GM21528 (cell line): Measurements from ENCODE around the gene HOXA3.

Source experiments
- ATAC-seq: cut with Tn5 transposase; IDR thresholded peaks from one replicate; pipeline ENCODE4 v1.9.1; 2021; ENCODE audit warnings: mild to moderate bottlenecking, moderate library complexity; ENCODE audit not compliant: unreplicated experiment, low FRiP score

Gene HOXA3

DNA sequence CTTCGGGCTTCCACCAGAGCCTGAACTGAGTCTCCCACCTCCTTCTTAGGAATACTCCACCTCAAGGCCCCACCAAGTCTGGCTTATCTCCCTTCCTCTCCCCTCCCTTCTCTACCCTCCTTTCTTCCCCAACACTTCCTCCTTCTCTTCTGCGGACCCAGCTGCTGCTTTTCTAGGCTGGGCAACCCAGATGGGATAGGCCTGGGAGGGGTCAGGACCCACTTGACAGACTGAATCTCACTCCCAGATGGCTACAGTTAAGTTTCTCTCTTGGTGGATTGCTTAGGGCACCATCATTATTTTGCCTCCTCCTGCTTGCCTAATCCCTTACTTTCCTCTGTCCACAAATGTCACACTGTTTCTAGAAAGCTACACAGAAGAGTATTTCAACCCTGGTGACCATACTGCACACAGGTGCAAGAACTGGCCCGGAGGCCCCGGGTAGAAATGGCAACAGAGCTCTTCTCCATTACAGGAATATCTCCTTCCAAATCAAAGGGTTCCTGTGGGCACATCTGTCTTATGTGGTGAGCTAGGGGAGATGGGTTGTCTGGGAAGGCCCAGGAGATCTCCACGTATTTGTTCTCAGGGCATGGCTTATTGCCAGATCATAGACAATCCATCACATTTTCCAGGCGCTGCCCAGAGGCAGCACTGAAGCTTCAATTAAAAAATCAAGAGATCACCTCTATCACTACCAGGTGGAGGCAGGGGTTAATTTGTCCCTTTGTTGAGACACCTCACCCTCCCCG, 37.8 kb upstream of the HOXA3 start:
- no peak for ATAC-seq

DNA sequence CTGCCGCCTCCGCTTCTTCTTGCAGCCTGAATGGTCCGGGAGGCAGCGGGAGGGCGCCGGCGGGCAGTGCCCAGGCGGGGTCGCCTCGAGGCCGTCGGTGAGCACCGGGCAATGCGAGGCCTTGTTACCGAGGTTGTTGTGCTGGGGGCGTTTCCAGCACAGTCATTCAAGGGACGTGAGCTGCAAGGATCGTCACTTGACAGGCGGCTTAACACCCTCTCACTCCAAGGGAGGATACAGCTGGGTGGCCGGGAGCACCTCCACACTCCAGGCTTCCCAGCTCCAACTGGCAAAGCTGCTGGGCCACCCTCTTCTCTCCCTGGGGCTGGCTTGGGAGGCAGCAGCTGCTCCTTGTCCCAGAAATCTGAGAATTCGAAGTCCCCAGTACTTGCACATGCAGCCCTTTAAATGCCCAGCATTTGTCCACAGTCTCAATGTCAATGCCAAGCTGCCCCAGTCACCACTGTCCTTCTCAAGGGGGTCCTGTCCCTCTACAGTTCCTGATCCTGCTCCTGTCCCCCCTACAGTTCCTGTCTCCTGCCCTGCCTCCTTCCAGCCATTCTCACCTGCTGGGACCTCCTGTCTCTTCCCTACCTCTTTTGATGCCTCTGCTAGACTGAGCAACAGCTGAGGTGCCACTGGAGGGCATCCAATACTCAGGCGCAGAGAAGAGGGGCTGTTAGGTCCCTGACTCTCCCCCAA, 37.1 kb upstream of the HOXA3 start:
- ATAC-seq: no peak

DNA sequence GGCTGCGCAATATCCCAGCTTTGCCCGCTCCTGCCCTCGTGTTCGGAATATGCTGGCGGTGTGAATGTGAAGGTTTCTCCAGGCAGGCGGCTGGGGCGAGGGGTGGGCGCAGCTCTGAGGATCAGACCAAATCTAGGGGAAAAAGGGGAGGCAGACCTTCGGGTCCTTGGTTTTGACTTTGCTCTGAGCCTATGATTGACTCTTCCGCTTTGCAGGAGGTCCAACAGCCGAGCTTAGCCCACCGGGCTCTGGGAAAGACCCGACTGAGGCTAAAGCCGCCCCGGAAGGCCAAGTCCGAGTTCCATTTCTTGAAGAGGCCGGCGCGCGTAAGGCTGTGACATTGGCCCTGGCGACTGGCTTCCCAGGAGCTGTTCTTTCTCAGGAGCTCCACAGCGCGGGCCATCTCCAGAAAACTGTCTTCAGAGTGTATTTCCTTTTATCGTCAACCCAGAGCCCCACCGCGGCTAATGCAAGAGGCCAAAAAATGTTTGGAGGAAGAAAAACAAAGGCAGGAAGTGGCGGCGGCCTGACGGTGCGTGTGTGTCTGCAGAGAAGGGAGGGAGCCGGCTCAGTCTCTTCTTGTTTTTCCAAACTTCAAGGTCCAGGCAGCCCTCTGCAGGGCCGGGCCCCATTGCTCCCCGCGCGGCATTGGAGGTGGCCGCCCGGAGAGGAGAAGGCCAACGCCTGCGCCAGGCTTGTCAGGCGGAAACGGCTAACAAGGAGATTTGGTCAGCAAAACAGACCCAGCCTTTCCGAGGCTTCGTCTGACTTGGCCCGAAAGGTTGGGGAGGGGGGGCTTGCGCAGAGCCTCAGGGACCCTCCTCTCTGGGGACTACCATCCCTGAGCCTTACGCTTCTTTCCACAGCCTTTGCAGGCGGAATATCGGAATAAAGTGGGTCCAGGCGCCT, 36.3 kb upstream of the HOXA3 start:
- no peak for ATAC-seq

DNA sequence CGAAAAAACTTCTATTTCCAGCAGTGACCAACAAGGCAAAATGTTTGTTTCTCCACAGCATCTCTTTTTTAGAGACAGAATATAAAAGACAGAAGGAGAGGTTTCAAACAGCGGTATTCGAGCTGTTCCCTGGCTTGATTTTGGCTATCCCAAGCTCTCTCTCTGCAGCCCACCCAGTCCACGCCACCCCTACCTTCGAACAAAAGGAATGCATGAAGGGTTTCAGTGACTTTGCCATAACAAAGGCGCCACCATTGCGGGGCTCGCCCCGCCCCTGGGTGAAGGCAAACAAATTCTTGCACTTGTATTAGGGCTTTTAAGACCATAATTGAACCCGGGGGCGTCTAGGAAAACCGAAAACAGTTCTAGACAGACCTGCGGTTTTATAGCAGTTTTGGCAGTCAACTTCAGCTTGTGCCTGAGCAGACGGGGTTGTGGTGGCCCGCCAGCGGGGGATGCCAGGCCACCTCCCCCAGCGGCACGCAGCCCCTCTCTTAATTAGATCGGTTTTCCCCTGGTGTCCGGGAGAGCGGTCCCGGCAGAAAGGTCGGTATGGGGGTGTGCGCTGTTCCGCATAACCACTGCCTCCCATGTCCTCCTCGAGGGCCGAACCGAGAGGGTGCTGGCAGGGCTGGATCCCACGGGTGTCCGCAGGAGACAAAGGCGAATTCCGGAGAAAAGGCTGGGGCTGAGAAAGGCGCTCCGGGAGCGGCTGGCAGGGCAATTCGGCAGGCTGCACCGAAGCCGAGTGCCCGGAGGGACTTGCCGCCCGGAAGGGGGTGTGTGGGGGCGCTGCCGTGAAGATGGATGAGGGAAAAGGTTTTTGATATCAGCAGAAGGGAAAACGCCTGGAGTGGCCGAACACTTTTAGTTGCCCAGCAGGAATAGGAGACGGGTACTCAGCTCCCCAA, 35.3 kb upstream of the HOXA3 start:
- ATAC-seq: no peak

DNA sequence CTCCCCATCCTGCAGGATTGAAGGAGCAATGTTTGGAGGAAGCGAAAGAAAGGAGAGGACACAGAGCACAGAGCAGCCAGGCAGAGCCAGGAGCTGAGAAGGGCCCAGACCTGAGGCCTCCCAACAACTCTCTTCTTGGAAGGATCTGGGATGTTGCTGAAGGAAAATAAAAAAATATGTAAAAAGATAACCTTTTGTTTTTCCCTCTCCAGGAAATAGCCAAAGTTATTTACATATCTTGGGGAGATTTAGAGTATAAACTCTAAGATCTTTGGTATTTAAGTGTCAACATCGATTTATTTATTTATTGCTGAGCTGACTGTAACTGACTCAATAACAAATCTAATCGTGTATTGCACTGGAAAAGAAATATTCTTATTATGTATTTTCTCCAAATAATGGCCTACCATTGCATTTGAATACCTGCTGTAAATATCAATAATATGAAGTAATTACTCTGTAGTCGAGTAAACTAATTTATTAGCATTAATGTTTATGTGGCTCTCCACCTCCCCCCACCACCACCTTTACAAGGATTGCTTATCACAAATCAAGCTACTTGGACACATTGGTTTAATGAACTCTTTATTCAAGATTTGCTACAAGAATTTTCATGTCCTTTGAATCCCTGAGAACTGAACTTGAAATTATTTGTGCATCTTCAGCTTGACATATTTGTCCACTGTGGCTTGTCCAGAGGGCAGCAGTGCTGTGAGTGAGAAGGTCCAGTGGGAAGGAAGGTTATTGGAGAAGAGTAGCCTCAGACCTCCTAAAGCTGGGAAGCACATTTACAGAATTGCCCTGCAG, 34.5 kb upstream of the HOXA3 start:
- ATAC-seq: no peak

DNA sequence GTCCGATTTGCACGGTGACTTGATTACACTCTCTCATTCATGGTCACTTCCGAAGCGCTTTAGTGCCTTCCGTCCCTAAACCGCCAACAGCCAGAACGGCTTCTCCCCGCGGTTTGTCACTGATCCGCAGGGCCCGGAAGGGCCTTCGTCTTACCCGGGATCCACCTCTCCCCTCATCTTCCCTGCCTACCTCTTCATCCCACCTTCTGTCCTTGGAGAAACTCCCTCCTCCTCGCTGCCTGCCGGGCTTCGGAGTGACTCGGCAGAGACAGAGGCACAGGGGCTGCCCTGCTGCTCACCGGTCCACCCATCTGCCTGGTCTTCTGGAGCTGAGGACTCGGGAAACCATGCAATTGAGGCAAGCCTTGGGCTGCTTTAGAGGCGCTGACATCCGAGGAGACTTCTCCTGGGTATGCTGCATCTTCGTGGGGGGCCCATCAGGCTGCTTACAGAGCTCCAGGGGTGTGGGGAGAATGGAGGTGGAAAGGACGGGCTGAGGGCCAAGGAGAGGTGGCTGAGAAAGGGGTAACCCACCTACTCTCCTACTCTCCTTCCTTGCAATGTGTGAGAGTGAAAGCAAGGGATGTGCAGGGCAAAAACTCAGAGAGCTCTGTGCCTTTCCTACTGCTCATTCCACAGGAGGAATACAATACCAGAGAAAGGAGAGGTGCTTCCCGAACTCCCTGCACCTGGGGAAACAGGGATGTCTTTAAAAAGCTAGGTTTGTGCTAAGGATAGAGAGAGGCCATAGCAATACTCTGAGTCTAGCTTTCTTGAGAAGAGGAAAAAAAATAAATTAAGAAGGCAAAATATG, 33.7 kb upstream of the HOXA3 start:
- no peak for ATAC-seq

DNA sequence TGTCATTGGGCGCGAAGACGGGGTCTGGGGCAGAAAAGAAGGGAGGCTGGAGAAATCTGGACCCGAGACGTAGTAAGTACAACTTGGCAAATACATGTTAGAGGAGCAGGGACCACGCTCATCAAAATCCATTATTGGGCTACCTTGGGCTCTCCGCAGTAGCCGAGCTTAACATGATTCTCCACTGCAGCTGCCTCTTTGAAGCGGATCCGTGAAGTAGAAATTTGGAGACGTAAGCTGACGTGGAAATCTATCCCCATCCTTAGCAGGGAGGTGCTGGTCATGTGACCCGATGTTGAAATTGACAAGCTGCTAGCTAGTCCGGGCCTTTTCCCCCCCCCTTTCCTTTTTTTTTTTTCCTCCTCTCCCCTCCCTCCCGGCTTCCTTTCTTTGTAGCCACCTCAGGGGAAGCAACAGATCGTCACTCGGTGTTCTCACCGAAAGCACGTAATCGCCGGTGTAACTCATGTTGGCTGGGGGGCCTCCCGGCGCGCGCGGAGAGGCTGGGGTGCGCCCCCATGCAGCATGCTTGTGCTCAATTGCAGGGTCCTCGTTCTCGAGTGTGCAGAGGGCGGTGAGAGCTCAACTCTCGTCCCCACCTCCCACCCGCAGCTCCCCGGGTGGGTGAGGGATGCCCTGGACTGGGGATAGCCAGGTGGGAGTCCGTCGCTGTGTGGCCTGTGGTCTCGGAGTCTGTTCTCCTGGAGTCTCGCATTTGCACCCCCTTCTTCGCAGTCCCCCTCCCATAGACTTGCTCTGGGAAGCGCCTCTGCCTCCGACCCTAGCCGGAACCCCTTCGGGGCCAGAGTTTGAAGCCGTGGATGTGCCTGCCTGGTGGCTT, 32.9 kb upstream of the HOXA3 start, which contains the start of gene HOXA11:
Gene HOXA11, minus strand, starts transcription at position 220 of the 841 bp plus-strand sequence. Its CDS starts 88 bp downstream, at position 132.
- ATAC-seq: no peak

DNA sequence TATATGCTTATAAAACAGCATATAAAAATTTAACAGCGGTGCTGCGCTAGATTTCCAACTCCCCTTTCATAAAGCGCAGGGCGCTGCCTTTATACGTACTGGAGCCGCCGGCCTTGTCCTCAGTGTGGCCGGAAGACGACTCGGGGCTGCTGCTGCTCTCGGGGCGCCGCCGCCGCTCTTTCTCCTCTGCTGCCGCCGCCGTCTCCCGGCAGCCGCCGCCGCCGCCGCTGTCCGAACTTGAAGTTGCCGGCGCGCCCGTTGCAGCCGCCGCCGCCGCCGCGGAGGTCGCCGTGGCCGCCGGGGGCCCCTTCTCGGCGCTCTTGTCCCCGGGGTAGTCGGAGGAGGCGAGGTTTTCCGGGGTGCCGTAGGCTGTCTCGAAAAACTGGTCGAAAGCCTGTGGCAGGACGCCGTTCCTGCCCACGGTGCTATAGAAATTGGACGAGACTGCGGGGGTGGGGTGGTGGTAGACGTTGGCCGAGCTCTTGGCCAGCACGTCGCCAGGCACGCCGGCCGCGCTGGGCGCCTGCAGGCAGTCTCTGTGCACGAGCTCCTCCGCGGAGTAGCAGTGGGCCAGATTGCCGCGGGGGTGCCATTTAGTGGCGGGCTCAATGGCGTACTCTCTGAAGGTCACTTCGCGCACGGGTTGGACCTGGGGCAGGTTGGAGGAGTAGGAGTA, 32.1 kb upstream of the HOXA3 start:
- no peak for ATAC-seq

DNA sequence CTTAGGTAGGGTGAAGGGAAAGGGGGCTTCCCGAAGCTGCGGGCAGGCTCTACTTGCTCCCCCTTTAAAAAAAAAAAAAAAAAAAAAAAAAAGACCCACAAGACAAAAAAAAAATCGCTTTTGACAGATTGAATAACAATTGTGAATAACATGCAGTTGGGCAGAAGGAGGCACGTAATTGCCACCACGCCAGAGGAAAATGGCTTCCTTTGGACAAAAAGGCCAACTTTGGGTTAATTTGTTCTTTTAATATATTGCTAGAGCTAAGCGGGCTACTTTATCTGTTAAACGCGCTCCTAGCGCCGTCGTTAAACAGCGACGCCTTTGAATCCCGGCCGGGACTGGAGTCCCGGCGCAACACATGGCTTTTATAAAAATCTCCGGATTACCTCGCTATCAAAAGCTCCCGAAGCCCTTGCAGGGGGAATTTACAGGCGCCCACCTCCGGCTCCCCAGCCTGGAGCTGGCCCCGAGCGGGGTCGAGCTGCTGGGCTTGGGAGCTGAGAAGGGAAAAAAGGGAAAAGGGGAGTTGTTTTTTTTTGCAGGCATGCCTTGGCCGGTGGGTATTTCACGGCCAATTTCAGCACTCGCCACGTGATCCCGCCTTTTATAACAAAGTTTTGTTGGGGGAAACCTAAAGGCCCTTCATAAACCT, 31.4 kb upstream of the HOXA3 start:
- no peak for ATAC-seq

DNA sequence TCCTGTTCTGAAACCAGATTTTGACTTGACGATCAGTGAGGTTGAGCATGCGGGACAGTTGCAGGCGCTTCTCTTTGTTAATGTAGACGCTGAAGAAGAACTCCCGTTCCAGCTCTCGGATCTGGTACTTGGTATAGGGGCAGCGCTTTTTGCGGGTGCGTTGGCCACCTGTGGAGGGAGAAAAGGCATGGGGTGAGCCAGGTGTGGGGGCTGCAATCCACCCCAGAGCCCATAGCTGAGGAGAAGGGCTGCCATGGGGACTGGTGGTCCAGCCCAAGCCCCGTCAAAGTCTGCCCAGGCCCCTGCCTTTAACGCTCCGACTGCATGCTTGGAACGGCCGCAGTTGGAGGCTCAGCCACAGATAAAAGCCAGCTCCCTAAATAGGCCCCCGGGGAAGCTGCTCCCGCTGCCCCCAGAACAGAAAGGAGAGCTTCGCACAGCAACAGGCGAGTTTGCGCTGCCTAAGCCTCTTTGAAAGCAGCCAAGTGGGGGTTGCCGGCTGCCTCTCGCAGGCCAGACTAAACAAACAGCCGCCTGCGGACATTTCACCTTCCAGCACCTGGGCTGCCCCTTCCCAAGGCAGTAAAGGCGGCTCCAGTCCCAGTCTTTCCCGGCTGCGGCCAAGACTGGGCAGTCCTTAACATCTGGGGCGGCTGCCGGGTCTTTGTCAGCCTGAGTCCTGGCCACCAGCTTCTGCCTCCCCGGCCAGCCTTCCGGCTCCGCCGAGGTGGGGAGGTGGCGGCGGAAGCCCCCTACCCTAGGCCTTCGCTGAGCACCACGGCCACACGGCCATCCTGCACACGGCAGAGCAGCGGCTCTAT, 30.7 kb upstream of the HOXA3 start:
- ATAC-seq: no peak

DNA sequence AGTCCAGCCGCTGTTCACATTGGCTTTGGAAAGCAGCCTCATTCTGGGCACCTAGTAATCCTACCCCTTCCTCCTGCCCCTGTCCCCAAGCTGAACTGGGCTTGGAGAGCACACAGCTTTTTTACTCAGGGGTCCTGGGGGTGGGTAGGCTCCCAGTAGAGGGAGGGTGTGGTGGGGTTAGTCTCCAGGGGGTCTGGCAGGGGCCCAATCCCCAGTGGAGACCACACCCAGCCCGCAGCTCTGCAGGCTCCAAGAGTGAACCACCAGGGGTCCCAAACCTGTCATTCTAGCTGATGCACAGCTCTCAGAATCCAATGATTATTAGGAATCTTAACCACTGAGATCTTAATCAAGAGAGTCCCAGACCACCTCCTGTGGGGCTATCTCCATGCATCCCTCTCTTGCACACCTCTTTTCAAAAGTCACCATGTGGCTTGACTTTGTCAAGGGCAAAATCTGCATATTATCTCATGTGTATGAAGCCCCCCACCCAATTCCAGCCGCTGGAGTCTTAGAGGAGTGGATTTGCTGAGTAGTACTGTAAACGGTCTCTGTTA, 30.0 kb upstream of the HOXA3 start:
- ATAC-seq: no peak

DNA sequence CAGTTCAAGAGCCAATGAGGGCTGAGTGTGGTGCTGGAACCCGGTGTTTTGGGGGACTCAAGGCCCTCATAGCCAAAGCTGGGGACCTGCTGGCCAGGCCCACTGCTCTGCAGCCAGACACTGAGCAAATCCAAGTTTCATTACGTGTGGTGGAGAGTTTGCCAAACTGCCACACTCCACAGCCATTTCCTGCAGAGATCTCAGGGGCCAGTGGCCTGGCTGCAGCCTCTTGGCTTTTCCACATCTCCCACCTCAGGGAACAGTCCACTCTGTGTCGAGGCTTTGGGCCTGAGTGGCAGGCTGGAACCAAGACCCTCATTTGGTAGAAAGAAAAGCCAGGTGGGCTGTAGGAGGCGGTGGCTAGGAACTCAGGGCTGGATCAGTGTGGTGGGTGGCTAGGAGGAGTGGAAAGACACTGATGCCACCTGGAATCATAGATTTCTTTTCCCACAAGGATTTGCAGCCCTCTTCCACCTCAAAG, 29.5 kb upstream of the HOXA3 start:
- no peak for ATAC-seq

DNA sequence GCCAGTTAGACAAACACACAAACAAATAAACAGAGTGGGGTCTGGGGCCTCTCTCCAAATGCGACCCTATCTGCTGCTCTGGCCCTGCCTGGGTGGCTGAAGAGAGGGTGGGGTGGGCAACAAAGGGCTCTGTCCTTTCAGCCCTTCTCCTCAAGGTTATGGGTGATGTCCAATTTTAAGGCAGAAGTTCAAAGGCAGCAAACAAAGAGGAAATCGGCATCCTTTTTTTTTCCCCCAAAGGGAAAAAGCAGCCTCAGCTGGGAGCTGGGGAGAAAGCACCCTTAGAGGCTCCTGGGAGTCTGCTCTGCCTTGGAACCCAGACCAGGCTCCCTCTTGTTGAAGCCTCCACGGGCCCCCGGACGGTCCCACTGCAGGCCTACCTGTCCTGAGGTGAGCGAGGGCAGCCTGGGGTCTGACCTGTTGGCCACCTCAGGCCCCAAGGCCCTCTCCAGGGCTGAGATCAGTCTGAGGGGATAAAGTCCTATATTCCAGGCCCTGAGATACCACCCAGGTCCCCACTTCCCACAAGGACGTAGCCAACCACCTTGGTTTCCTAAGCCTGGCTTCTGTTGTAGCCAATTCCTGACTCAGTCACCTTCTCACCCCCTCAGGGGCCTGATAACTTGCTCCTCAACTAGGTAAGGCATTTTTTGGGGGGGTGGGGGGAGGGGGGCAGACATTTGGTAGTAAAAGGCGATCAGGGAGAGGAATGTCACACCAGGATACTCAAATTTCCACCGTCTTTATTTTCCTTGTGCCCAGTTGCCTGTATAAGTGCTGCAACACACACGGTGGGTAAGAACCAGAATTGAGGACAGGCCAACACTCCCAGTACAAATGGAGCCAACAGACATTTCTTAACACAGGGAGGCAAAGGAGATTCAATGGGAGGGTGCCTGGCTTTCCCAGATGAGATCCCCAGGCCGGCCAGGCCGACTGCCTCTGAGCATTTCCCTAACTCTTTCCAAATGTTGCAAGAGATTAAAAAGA, 28.3 kb upstream of the HOXA3 start:
- ATAC-seq: no peak
